Peyer's patch (tissue), 4 donors: ENCODE measurements around the gene ITPRIP.

ENCODE experiments used
- CTCF ChIP-seq, 6 experiments: fragments of 450-650 bp in 4 of 6; fragments of 200-600 bp in 2 of 6; sonication (generic) in 1 of 6; IDR thresholded peaks; one replicate each; pipeline ENCODE4 v1.5.1; 2017 to 2019; ENCODE audit warnings: antibody characterized with exemption in 6 of 6, mild to moderate bottlenecking in 3 of 6, moderate library complexity in 1 of 6
- POLR2A ChIP-seq, 2 donors: fragments of 450-650 bp; IDR thresholded peaks; one replicate each; pipeline ENCODE4 v1.5.1; 2017; ENCODE audit warnings: antibody characterized with exemption in 2 of 2, mild to moderate bottlenecking in 2 of 2, moderate library complexity in 2 of 2

GRCh38 chr10:104340641-104341040 is 2.4 kb upstream of the ITPRIP start:
- no peak for TF ChIP-seq CTCF (IDR thresholded peaks at IDR 0.05)
- no peak for TF ChIP-seq POLR2A (IDR thresholded peaks at IDR 0.05)
